GM19452 (cell line): ENCODE measurements around the gene C1orf116.

Source experiments
- ATAC-seq: cut with Tn5 transposase; IDR thresholded peaks from one replicate; pipeline ENCODE4 v1.9.1; 2021; ENCODE audit not compliant: unreplicated experiment

C1orf116 gene

GRCh38 chr1:207020709-207021107 is 11.8 kb downstream of the C1orf116 start:
- no peak for ATAC-seq

GRCh38 chr1:207020065-207020708 is 12.4 kb downstream of the C1orf116 start:
- ATAC-seq, result no peak

- ATAC-seq, result no peak
Measured at GRCh38 chr1:207019661-207020060, 12.9 kb downstream of the C1orf116 start.

- no peak for ATAC-seq
Measured at GRCh38 chr1:207019161-207019560, 13.4 kb downstream of the C1orf116 start.

GRCh38 chr1:207018707-207019106 is 13.8 kb downstream of the C1orf116 start:
- ATAC-seq, result no peak

- ATAC-seq, result no peak
Measured at GRCh38 chr1:207017615-207018559, 14.7 kb downstream of the C1orf116 start.

- no peak for ATAC-seq
Measured at GRCh38 chr1:207015791-207016190, 16.8 kb downstream of the C1orf116 start.

GRCh38 chr1:207014728-207015127 is 17.8 kb downstream of the C1orf116 start:
- no peak for ATAC-seq

- no peak for ATAC-seq
Measured at GRCh38 chr1:207013321-207014085, 19.1 kb downstream of the C1orf116 start.

- no peak for ATAC-seq
Measured at GRCh38 chr1:207010726-207011125, 21.8 kb downstream of the C1orf116 start.

GRCh38 chr1:207009945-207010344 is 22.6 kb downstream of the C1orf116 start:
- ATAC-seq, result no peak

- no peak for ATAC-seq
Measured at GRCh38 chr1:207009182-207009850, 23.2 kb downstream of the C1orf116 start.

- no peak for ATAC-seq
Measured at GRCh38 chr1:207007352-207008033, 25.1 kb downstream of the C1orf116 start.

- no peak for ATAC-seq
Measured at GRCh38 chr1:207006914-207007313, 25.6 kb downstream of the C1orf116 start.

- ATAC-seq, result no peak
Measured at GRCh38 chr1:207006083-207006482, 26.5 kb downstream of the C1orf116 start.

- no peak for ATAC-seq
Measured at GRCh38 chr1:207004931-207005830, 27.4 kb downstream of the C1orf116 start.

GRCh38 chr1:207003210-207003609 is 29.3 kb downstream of the C1orf116 start:
- ATAC-seq, result no peak

- ATAC-seq, result no peak
Measured at GRCh38 chr1:207002724-207003146, 29.8 kb downstream of the C1orf116 start.
